Activated CD8-positive, alpha-beta memory T cell treated with anti-CD3 and anti-CD28 coated beads, Interleukin-2, amount 50 U/mL, for 1 hour (primary cell): ENCODE data around the gene HARBI1.

Experiments used
- DNase-seq: peaks from one replicate; pipeline ENCODE4 v3.0.0-alpha.2; 2020; ENCODE audit errors: extremely low read depth

Gene HARBI1

DNA sequence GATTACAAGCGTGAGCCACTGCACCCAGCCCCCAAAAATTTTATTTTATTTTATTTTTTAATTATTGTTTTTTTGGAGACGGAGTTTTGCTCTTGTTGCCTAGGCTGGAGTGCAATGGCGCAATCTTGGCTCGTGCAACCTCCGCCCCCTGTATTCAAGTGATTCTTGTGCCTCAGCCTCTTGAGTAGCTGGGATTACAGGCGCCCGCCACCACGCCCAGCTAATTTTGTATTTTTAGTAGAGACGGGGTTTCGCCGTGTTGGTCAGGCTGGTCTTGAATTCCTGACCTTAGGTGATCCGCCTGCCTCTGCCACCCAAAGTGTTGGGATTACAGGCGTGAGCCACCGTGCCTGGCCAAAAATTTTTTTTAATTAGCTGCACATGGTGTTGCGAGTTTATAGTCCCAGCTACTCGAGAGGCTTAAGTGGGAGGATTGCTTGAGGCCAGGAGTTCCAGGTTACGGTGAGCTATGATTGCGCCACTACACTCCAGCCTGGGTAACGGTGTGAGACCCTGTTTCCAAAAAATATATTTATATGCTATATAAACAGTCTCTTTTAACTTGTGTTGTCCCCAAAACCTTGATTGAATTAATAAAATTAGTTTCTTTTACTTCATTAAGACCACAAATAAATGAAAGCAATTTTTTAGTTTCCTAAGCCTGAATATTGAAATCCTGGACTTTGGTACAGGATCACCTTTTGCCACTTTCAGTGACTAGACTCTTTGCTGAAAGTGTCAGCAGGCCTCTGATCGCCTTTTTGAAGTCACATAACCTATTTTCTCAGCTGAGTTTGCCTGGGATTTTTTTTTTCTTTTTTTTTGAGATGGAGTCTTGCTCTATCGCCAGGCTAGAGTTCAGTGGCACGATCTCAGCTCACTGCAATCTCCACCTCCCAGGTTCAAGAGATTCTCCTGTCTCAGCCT, 16.5 kb upstream of the HARBI1 start:
- DNase-seq = no peak

DNA sequence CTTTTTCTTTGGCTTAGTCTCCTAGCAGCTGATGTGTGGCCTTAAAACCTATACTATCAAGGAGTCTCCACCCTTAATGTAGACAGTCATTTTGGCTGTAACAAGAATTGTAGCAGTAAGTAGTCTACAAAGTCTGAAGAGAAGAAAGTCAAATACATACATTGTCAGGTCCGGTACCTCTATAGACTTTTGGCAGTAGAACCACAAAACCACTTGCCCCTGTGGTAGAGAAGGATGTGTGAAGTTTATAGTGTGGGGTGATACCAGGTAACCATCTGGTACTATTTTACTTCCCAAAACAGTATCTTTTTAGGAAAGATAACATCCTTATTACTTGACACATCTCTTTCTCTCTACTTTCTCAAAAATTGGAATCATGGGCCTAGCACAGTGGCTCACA, 15.5 kb upstream of the HARBI1 start:
- DNase-seq = no peak

DNA sequence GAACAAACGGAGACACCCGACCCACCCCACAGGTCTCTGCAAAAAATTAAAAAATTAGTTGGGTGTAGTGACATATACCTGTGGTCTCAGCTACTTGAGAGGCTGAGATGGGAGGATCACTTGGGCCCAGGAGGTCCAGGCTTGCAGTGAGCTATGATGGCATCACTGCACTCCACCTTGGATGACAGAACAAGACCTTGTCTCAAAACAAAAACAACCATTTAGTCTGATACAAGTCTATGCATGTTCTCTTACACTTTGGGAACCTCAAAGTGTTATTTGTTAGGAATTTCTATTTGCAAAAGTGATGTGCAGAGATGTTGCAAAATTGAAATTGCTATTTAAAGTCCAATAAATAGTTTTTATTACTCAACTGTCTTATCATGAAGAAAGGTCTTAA, 14.6 kb upstream of the HARBI1 start:
- no peak for DNase-seq

DNA sequence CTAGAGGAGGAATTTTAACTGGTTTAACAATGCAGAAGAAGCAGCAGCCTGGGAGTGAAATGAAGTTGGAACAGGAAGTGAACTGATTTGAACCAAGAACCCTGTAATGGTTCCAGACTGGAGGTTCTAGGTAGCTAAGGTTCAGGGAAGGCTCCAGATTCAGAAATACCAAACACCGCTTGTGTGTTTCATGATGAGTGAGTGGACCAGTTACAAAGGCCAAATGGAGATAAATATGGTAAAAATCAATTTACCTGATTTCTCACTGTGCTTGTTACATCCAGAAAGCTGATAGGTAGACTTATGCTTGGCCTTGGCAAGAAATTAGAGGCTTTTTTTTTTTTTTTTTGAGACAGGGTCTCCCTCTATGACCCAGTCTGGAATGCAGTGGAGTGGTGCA, 13.2 kb upstream of the HARBI1 start:
- no peak for DNase-seq

DNA sequence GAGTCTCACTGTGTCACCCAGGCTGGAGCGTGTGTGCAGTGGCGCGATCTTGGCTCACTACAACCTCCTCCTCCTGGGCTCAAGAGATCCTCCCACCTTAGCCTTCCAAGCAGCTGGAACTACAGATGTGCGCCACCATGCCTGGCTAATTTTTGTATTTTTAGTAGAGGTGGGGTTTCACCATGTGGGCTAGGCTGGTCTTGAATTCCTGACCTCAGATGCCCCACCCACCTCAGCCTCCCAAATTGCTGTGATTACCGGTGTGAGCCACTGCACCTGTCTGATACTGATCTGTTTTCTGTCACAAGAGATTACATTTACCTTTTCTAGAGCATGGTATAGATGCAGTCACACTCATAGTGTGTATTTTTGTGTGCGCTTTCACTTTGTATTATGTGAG, 11.9 kb upstream of the HARBI1 start:
- no peak for DNase-seq

DNA sequence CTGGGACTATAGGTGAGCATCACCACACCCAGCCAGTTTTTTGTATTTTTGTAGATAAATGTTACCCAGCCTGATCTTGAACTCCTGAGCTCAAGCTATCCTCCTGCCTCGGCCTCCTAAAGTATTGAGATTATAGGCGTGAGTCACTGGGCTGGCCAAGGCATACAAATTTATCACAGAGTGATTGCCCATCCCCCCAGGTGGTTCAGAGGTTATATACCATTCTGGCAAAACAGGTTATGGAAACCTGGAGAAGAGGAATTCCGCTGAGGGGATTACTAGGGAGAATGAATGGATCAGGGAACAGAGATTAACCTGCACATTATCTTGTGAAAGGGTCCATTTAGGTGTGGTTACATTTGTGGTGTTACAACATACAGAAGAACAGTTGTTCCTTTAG, 8.4 kb upstream of the HARBI1 start:
- no peak for DNase-seq

DNA sequence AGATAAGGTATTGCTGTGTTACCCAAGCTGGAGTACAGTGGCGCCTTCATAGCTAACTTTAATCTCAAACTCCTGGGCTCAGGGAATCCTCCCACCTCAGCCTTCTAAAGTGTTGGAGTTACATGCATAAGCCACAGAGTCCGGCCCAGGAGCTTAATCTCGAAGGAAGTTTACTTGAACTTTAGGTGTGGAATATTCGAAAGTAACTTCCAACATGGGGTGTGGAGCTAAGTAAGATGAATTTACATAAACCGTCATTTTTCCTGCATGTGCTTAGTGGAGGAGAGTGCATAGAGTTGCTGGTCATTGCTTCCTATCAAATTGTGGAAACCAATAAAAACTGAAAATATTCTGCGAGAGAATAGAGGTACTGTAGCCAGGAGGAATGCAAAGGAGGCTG, 1.8 kb upstream of the HARBI1 start:
- DNase-seq = no peak

DNA sequence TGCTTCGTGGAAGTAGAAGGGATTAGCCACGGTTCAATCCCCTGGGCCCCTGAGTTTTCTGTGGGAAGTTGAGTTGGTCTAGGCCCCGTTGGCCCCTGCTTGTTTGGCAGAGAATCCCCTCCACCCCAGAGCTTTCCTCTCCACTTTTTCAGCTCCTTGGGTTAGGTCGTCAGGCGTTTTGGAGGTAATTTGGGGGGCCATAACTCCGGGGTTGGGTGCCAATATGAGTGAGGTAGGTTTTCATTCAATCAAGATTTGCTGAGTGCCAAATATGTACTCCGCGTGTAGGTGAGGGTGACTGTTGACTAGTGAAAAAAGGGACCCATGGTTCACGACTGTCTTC, 916 bp upstream of the HARBI1 start:
- no peak for DNase-seq

DNA sequence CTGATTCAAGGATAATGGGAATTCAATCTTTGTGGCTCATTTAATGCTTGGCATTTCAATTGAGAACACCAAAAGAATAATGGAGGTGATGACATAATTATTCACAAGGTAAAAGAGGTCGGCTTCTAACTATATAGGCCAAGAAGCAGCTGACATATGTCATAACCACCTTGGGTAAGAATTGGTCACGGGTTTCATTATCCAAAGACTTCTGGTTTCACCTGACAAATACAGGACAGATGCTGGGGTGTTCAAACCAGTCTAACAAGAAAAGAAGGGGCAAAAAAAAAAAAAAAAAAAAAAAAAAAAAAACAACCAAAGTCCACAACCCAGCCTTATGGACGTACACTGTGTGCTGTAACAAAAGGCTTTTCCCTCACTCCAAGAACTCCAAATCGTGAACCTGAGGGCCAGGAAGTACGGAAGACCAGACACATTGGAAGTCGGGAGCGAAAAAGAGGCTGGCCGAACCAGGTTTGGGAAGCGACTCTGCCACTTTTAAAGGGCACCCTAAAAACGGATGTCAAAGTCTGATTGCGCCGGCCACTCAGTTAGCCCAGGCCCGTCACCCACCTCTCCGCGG, 385 bp downstream of the HARBI1 start:
- no peak for DNase-seq

DNA sequence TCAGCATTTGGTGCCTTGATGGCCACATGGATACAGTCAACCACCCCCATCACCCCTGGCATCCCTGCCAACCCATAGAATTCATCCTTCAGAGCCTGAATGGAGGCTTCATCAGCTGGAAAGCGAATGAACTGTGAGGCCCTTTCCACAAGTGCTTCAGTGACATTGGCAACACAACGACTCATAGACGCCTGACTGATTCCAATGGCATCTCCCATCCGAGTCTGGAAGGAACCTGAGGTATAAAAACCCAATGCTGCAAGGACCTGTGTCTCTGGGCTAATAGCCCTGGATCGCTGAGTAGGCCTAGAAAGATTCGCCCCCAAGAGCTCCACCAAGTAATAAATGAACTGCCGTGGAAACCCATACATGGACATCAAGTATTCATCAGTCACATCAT, 1.3 kb downstream of the HARBI1 start:
- no peak for DNase-seq

DNA sequence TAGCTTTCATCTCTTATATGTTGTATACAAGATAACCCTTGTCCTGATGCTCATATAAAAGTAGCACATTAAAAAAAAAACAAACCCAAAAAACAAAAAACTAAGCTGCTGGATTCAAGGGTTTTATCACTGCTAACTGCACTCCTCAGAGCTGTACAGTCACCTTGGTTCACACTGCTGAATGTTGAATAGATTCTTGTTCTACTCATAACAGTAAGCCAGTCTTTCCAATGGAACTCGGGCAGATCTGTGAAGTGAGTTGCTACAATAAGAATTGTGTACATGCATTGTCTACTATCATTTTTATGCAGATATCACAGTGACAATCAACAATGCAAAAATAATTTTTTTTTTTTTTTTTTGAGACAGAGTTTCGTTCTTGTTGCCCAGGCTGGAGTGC, 4.7 kb downstream of the HARBI1 start:
- DNase-seq = no peak

DNA sequence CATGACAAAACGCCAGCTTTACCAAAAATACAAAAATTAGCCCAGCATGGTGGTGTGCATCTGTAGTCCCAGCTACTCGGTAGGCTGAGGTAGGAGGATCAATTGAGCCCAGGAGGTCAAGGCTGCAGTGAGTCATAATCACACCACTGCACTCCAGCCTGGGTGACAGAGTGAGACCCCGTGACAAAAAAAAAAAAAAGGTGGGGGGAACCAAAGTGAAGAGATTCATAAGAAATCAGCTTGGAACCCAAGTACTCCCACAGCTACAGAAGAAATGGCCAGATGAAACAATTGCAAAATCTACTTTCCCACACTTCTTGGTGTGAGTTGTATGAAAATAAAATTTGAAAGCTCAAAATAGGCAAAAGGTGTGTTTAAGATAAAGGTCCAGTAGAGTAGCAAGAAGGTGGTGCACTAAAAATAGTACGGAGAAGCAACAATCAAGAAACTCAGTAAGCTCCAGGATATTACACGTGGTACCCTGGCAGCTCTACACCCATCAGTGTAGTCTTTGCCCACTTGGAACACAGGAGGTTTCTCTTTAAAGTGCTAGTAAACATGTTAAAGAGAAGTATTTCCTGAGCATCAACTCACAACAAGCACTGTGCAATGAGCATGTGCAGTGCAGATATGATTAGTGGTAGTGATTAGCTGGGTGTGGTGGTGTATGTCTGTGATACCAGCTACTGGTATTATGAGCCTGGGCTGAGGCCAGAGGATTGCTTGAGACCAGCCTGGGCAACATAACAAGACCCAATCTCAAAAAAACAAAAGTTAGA, 5.3 kb downstream of the HARBI1 start:
- DNase-seq = no peak

DNA sequence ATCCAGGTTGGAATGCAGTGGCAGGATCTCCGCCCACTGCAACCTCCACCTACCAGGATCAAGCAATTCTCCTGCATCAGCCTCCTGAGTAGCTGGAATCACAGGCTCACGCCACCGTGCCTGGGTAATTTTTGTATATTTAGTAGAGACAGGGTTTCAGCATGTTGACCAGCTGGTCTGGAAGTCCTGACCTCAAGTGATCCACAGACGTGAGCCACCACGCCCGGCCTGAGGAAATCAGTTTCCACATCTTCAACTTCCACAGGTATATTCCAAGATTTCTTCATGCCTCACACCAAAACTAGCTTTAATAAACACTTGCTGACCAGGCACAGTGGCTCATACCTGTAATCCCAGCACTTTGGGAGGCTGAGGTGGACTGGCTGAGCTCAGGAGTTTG, 7.6 kb downstream of the HARBI1 start:
- no peak for DNase-seq

DNA sequence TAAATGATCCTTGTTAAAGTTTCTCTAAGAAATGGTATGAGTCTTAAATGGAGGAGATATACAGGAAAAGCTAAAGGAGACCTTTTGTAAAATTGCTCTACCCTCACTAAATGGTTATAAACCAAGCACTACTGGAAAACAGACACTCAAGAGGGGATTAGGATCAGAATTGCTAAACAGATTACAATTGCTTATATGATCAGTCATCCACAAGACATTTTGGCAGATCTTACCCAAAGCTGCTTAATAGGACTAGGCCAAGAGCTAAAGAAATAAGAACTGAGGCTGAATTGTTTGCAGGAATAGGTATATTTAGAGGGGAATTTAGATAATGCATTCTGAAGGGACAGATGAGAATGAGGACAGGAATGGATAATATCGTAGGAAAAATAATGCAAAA, 9.5 kb downstream of the HARBI1 start:
- DNase-seq = no peak

DNA sequence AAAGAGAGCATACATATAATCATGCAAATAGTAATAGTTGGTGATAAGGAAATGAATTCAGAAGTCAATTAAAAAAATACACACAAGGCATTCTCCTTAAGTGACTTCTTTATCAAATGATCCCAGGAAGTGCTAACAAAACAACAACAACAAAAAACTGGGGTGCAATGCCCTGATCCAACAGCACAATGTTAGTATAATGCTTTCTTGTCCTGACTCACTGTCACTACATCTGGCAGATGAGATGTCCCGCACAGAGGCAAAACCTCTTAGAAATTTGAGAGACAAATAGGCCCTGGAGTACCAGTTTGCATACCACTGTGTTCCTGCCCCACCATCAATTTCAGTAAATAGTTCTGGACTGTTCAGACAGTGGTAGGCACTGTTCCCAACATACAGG, 12.2 kb downstream of the HARBI1 start:
- no peak for DNase-seq

DNA sequence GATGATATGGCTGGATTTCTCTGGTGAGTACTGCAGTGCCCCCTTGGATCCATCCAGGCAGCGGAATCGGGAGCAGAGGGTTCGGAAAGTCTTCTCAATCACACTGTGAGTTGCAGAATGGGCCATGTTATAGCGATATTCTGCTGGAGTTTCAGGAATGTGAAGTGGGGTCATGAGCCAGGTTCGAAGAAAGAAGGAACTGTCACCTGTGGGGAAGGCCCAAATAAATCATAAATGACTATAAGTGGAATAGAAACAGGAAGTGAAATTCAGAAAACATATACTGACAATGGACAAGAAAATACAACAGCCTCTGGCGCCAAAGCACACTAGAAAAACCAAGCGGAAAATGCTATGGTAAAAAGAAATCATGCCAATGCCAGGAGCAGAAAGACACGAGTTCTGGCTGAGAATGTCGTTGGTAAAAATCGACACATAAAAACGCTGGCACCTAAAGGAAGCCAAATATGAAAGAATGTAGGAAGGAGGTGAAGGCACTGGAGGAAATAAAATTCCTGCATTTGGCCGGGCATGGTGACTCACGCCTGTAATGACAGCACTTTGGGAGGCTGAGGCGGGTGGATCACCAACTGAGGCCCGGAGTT, 13.2 kb downstream of the HARBI1 start:
- no peak for DNase-seq

DNA sequence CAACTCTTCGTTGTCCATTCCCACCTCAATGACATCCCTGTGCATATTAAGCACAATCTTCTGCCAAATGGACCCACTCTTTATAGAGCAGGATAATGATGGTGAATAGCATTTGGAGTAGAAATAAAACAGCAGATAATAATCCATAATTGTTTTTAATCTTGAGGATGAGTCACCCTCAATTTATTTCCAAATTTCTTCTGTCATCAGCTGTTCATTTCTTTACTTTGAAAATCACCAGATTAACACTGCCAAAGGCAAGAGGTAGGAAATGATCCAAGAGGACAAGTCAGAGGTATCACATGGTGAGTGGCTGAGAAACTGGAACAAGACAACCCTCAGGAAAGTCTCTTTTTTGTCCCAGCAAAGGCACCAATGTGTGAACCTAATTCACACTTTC, 15.9 kb downstream of the HARBI1 start:
- DNase-seq = no peak

DNA sequence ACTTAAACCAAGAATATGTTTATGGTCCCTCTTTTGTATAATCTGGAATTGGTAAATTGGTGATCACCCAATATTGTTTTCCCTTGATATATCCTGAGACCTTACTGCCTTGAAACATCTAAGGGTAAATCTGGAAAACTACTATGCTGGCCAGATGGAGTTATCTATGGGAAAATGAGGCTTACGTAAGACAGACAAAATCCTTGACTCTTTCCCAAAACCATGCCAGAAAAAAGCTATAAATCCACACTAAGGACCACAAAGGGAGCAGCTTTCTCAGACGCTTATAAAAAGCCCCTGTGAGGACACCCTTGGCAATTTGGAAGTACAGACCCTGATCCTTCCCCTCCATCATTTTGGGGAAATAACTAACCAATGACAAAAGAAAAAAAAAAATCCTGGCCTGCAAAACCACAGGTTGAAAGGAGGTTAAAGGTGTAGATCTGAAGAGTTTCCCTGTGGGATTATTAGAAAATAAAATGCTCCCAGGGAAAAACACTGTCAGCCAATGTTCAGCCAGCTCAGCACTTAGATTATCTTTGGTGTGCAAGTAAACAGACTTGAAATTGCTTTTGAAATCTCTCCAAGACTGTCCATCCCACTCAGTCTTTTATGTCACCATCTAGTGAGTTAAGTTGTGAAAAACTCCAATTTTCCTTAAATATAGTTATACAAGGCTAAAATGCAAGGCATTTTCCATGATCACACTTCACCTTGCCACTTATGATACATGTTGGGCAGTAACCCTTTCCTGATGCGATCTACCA, 16.6 kb downstream of the HARBI1 start:
- DNase-seq = no peak

DNA sequence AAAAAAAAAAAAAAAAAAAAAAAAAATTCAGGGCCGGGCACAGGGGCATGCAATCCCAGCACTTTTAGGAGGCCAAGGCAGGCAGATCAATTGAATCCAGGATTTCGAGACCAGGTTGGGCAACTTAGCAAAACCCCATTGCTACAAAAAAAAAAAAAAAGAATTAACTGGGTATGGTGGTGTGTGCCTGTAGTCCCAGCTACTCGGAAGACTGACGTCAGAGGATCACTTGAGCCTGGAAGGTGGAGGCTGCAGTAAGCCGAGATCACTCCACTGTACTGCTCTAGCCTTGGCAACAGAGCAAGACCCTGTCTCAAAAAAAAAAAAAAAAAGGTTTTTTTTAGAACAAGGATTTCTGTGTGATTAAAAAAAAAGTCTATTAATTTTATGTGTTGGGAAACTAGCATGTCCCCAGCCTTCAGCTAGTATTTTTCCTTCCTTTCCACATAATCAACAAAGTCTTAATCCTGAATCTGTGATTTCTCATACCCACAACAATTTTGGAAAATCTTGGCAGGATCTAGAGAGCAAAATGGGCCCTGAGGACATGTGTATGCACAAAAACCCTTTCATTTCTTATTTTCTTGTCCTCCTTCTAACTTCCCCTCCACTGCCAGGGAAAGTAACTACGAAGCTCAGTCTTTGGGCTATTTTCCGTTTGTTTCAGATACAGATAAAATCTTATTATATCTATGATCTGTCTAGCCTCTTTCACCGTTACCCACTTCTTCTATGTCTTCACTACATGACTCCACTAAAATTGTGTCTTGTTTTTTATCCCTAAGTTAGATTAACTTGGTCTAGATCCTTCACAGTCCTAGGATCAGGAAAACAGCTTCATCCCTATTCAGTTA, 17.5 kb downstream of the HARBI1 start:
- DNase-seq = no peak

DNA sequence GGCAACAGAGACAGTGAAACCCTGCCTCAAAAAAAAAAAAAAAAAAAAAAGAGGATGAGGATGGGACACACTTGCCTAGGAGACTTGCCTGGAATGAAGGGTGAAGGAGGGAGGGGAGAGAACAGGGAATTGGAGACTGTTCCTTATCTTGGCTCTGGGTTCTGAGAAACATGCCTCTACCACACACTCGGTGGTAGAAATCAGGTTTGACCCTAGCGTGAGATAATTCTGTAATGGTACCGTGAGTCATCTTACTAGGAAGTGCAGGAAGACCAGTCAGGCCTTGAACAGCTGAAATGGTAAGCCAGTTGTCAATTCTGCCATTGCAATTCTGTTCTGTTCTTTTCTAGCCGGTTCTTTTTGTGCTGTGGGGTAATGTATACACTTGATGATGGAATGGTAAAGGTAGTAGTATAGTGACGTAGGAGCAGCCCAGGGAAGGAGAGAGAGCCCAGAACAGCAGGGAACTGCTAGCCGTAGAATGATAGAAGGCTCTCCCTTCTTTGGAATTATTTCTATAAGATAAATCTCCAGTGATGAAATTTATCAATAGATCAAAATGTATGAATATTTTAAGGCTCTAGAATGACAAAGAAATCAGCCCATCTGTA, 19.3 kb downstream of the HARBI1 start:
- DNase-seq = no peak
